ENCODE data around the gene C9. TPM values are rescaled to one million over a fixed set of nuclear protein-coding genes. Genes with fewer than 3 reads are reported as not detected.

The C9 gene
- total and polyA plus RNA-seq, 2 of the 4 experiments (the other 2 are of a cell fraction), result not detected

GRCh38 chr5:39395521-39395920 is 31.2 kb upstream of the C9 start:
- TF ChIP-seq FOS (IDR thresholded peaks at IDR 0.05; ENCODE audit: low read depth, low read length) (no peak), CEBPB (IDR thresholded peaks at IDR 0.05; ENCODE audit: low read depth, low read length) (peak; percentile 49)
- Histone ChIP-seq H2AK9ac (replicated peaks; ENCODE audit: low read depth, low read length, poor library complexity) (no peak overlapping the region), H3K79me1 (ENCODE audit: low read depth in 1 of 2, low read length in 2 of 2) (peaks cover 33 to 74% of the 10 kb centered on the region in 2 experiments), H3K9ac (ENCODE audit: low read depth, low read length) (no peak overlapping the region), H3K4me3 (ENCODE audit: insufficient read depth, low read depth, low read length) (no peak overlapping the region), H3K27me3 (ENCODE audit: control insufficient read depth, insufficient read depth, low read length) (no peaks in the 10 kb centered on the region), H3K18ac (ENCODE audit: low read depth, low read length) (no peak overlapping the region; the same call in 1 of the 2 replicates), H4K8ac (ENCODE audit: low read depth in 2 of 2, low read length in 2 of 2) (peak overlapping the region in 1 of 2 experiments; percentile 44; a peak in 1 of 4 replicates), H2AFZ (replicated peaks; ENCODE audit: low read length, poor library complexity) (no peak overlapping the region), H3K56ac (ENCODE audit: extremely low read depth, insufficient read depth, low read length) (no peak overlapping the region), H2BK20ac (ENCODE audit: low read depth, low read length) (no peak overlapping the region), H3K9me3 (ENCODE audit: control insufficient read depth, insufficient read depth, low read length) (no peaks in the 10 kb centered on the region), H3K14ac (replicated peaks; ENCODE audit: low read depth, low read length) (no peak overlapping the region), H3K23ac (ENCODE audit: low read depth, low read length) (no peak overlapping the region; the same call in 1 of the 2 replicates), H3K27ac (ENCODE audit: insufficient read depth, low read length) (no peak overlapping the region), H3K4me1 (ENCODE audit: control insufficient read depth, insufficient read depth, low read length) (peaks cover 29% of the 10 kb centered on the region), H4K20me1 (ENCODE audit: insufficient read depth, low read length) (peaks cover 8% of the 10 kb centered on the region; the same call in 1 of the 2 replicates), H4K91ac (ENCODE audit: insufficient read depth, low read depth, low read length) (no peak overlapping the region), H2BK15ac (ENCODE audit: low read depth, low read length) (no peak overlapping the region), H3K4ac (ENCODE audit: low read depth, low read length) (peak overlapping the region; percentile 3; the same call in 1 of the 2 replicates), H3K4me2 (ENCODE audit: low read depth, low read length) (no peak overlapping the region; the same call in 1 of the 2 replicates), H3K36me3 (ENCODE audit: control insufficient read depth, insufficient read depth, low read length) (peaks cover 44% of the 10 kb centered on the region), H4K5ac (ENCODE audit: low read depth, low read length) (no peak overlapping the region), H2AK5ac (ENCODE audit: low read depth, low read length) (no peak overlapping the region), H2BK120ac (ENCODE audit: low read depth, low read length) (no peak overlapping the region), H2BK5ac (ENCODE audit: low read depth, low read length, poor library complexity, severe bottlenecking) (peak overlapping the region; percentile 64), H3K9me1 (ENCODE audit: insufficient read depth, low read length) (peaks cover 20% of the 10 kb centered on the region)
- ATAC-seq (ENCODE audit: low read depth) (no peak), DNase-seq (peak; percentile 46)
- CTCF ChIA-PET, result interaction anchor here (1.0 to 1.1 kb wide), 2 partner anchors 66 to 152 kb away, joined by 3 to 4 read pairs; no protein-coding TSS in a partner anchor
- no TSS peak for BruUV-seq (replicated peaks)
- dilution Hi-C loops (cut with HindIII; ENCODE audit: low sequenced_read_pairs, unreplicated experiment) (no loop called here), in situ Hi-C loops (cut with MboI; ENCODE audit: low sequenced_read_pairs) (loop anchor here (25.0 kb wide), 2 partner anchors 367 to 1367 kb away; partner anchors contain the start of gene TTC33), intact Hi-C loops (cut with micrococcal nuclease) (loop anchor here (5.0 kb wide), 1 partner anchor 152 kb away; no protein-coding TSS in a partner anchor)
- POLR2A ChIA-PET (ENCODE audit: unreplicated experiment), result no interaction called here
